ENCODE measurements around the gene GLB1L2. TPM values are rescaled to one million over a fixed set of nuclear protein-coding genes. Genes with fewer than 3 reads are reported as not detected.

GLB1L2 gene
- total RNA-seq, 4 donors from 2014 or later, result 7.1 to 13.1 (median 10.5) TPM

DNA sequence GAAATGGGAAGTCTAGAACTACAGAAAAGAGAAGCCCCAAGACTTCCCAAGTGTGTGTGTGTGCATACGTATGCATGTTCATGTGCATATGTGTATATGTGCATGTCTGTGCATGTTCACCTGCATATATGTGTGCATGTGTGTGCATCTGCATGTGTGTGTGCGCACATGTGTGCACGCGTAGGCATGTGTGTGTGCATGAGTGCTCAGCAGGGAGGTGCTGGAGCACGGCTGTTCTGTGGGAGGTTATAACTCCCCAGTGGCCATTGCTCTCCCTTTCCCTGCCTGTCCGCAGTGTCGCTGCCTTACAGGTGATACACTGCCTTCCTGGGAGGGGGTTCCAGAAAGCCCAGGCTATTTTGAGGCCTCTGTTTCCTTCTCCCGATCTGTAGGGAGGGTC lies 50.5 kb downstream of the GLB1L2 start:
- no peak overlapping the region for H3K27ac ChIP-seq (replicated peaks in 1 of 4)
- H3K9me3 ChIP-seq, result no peaks in the 10 kb centered on the region
- no peak for TF ChIP-seq EP300 (IDR thresholded peaks at IDR 0.05)
- H3K4me1 ChIP-seq, result no peaks in the 10 kb centered on the region
- intact Hi-C loops (cut with DNase I), result no loop called here
- 92% methylated on average over 8 of the region's 8 CpGs for WGBS
- peaks cover 0 to 44% (median 0%) of the 10 kb centered on the region in 4 donors for H3K27me3 ChIP-seq
- no peaks in the 10 kb centered on the region for H3K36me3 ChIP-seq
- H3K4me3 ChIP-seq, result no peak overlapping the region
- no peak for DNase-seq (ENCODE audit: extremely low spot score)

DNA sequence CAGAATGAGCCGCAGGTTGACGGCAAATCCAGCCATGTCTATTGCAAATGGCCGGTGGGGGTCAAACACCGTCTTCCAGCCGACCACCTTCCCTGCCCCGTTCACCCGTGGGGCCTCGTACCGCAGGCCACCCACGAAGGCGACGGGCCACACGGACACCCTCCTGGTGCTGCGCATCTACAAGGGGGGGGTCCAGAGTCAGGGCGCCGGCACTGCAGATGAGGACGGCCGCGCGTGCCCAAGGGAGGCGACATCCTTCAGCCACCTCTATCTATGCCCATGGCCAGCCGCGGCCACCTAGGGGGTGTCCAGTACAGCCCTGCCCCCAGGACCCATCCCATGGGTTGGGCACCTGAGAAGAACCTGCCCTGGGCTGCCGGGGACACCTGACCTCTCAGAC lies 51.0 kb downstream of the GLB1L2 start:
- Histone ChIP-seq H3K4me1 (no peaks in the 10 kb centered on the region), H3K27ac (replicated peaks in 1 of 4) (no peak overlapping the region), H3K36me3 (no peaks in the 10 kb centered on the region), H3K27me3 (peaks cover 0 to 50% (median 0%) of the 10 kb centered on the region in 4 donors), H3K9me3 (no peaks in the 10 kb centered on the region), H3K4me3 (no peak overlapping the region)
- intact Hi-C loops (cut with DNase I), result no loop called here
- TF ChIP-seq POLR2AphosphoS5 (IDR thresholded peaks at IDR 0.05) (no peak), POLR2A (IDR thresholded peaks at IDR 0.05; ENCODE audit: low read depth) (no peak)
- WGBS, result 95% methylated on average over 24 of the region's 24 CpGs
- DNase-seq (ENCODE audit: extremely low spot score), result no peak

DNA sequence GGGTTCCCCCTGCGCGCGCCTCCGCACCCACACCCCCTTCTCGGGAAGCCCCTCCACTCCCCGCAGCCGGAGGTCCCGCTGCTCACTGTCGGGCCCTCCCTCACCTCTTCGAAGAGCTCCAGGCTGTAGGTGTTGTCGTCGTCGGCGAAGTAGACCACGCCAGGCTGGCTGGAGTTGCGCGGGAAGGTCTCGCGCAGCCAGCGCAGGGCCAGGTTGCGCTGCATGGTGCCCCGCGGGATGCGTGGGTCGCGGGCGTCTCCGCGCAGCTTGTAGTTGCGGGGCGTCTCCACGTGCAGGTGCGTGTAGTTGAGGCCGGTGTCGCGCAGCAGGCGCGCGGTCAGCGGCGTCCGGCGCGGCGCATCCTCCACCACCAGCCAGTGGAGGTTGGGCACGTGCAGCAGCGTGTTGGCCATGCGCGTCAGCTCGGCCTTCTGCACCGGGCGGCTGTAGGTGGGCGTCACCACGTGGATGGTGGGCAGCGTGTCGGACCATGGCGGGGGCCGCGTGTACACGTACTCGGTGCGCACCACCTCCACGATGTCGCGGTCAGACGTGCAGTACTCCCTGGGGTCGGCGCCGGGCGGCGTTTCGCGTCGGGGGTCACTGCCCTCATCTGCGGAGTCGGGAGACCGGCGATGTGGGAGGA lies 51.9 kb downstream of the GLB1L2 start:
- intact Hi-C loops (cut with DNase I), result no loop called here
- H3K36me3 ChIP-seq, result no peaks in the 10 kb centered on the region
- H3K27ac ChIP-seq (replicated peaks in 1 of 4), result no peak overlapping the region
- H3K27me3 ChIP-seq, result peaks cover 0 to 57% (median 0%) of the 10 kb centered on the region in 4 donors
- H3K9me3 ChIP-seq, result no peaks in the 10 kb centered on the region
- WGBS, result 89% methylated on average over 58 of the region's 78 CpGs
- DNase-seq (ENCODE audit: extremely low spot score), result no peak
- no peak overlapping the region for H3K4me3 ChIP-seq
- TF ChIP-seq, protein P1, sequence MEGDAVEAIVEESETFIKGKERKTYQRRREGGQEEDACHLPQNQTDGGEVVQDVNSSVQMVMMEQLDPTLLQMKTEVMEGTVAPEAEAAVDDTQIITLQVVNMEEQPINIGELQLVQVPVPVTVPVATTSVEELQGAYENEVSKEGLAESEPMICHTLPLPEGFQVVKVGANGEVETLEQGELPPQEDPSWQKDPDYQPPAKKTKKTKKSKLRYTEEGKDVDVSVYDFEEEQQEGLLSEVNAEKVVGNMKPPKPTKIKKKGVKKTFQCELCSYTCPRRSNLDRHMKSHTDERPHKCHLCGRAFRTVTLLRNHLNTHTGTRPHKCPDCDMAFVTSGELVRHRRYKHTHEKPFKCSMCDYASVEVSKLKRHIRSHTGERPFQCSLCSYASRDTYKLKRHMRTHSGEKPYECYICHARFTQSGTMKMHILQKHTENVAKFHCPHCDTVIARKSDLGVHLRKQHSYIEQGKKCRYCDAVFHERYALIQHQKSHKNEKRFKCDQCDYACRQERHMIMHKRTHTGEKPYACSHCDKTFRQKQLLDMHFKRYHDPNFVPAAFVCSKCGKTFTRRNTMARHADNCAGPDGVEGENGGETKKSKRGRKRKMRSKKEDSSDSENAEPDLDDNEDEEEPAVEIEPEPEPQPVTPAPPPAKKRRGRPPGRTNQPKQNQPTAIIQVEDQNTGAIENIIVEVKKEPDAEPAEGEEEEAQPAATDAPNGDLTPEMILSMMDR (IDR thresholded peaks at IDR 0.05), result no peak
- TF ChIP-seq POLR2A (IDR thresholded peaks at IDR 0.05; ENCODE audit: low read depth), result no peak
- TF ChIP-seq POLR2AphosphoS5 (IDR thresholded peaks at IDR 0.05), result no peak
- no peak for TF ChIP-seq EP300 (IDR thresholded peaks at IDR 0.05)
- H3K4me1 ChIP-seq, result no peaks in the 10 kb centered on the region

DNA sequence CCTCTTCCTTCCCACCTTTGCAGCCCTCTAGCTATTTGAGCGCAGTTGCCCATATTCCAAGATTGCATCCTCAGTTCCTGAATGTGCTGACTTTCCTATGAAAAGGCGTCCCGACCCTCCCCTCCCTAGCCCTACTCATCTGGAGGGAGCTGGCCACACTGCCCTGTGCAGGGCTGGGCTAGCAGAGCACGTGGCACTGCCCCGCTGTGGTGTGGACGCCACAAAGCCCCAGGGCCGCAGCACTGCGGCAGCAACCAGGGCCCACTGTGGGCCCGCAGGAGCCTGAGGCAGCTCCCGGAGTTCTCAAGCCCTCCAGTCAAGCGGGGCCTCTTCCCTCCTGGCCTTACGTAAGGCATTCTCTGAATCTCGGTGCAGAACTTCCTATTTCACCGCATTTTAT lies 52.6 kb downstream of the GLB1L2 start:
- H3K36me3 ChIP-seq, result no peaks in the 10 kb centered on the region
- intact Hi-C loops (cut with DNase I), result no loop called here
- H3K4me1 ChIP-seq, result no peaks in the 10 kb centered on the region
- DNase-seq (ENCODE audit: extremely low spot score), result no peak
- WGBS, result 84% methylated on average over 9 of the region's 14 CpGs
- no peak for TF ChIP-seq POLR2A (IDR thresholded peaks at IDR 0.05; ENCODE audit: low read depth)
- no peak for TF ChIP-seq POLR2AphosphoS5 (IDR thresholded peaks at IDR 0.05)
- TF ChIP-seq EP300 (IDR thresholded peaks at IDR 0.05), result no peak
- TF ChIP-seq, protein P1 (IDR thresholded peaks at IDR 0.05), result no peak
- no peaks in the 10 kb centered on the region for H3K9me3 ChIP-seq
- H3K27ac ChIP-seq (replicated peaks in 1 of 4), result no peak overlapping the region
- H3K4me3 ChIP-seq, result no peak overlapping the region
- peaks cover 0 to 65% (median 0%) of the 10 kb centered on the region in 4 donors for H3K27me3 ChIP-seq

DNA sequence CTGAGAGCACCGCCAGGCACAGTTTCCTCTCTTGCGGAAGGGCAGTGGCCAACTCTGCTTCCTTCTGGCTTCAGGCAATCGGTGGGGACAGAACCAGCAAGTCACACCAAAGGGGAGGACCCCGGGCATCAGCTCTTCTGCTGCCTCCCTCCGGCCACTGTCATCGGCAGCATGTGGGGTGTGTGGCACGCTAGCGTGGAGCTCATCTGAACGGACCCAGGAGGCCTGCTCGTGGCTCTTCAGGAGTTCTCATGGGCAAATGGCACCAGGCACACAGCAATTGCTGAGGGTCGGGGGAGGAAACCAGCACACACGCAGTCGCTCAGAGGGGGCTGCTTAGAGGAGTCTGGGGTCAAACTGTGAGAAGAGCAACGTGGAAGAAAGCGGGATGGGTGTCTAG lies 53.4 kb downstream of the GLB1L2 start:
- TF ChIP-seq EP300 (IDR thresholded peaks at IDR 0.05), result no peak
- no peak overlapping the region for H3K4me3 ChIP-seq
- H3K27ac ChIP-seq (replicated peaks in 1 of 4), result no peak overlapping the region
- no peaks in the 10 kb centered on the region for H3K36me3 ChIP-seq
- H3K4me1 ChIP-seq, result no peaks in the 10 kb centered on the region
- DNase-seq (ENCODE audit: extremely low spot score), result no peak
- H3K9me3 ChIP-seq, result no peaks in the 10 kb centered on the region
- WGBS, result 86% methylated on average over 15 of the region's 15 CpGs
- peaks cover 0 to 72% (median 0%) of the 10 kb centered on the region in 4 donors for H3K27me3 ChIP-seq
- intact Hi-C loops (cut with DNase I), result no loop called here

DNA sequence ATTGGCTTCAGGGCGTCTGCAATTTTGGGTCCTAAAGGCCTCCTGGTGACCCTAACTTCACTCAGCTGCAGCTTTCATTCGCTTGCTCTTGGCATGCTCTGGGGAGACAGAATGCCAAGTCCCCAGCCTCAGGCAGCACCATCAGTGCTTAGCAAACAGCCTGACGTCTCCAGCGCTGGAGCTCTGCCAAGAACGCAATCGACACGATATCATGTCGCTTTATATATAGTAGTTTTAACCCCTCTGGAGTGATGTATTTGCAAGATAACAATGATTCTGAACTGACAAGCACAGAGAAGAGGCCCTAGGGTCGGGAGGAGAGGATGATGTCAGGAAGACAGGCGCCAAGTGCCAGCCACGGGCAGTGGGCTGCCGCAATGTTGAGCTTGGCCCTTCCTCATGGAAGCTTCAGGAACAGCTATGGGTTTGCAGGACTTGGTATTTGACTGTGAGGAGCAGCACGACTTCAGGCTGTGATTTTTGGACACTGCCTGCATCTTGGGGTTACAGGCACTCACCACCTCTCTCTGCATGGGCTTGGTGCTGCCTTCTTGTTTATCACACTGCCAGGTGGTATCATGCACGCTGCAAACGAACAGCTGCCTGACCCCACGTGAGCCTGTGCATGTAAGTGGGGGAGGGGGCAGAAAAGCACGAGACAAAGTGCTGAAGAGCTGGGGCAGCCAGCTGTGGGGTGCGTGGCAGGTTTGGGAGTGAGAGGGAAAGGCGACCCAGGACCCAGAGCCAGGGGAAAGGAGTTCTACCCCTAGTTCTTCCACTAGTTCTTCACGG lies 54.2 kb downstream of the GLB1L2 start:
- WGBS, result 38% methylated on average over 19 of the region's 20 CpGs
- Histone ChIP-seq H3K27ac (replicated peaks in 1 of 4) (no peak overlapping the region), H3K4me1 (no peaks in the 10 kb centered on the region), H3K27me3 (peaks cover 0 to 80% (median 0%) of the 10 kb centered on the region in 4 donors), H3K36me3 (no peaks in the 10 kb centered on the region), H3K4me3 (no peak overlapping the region), H3K9me3 (no peaks in the 10 kb centered on the region)
- intact Hi-C loops (cut with DNase I), result no loop called here
- TF ChIP-seq EP300 (IDR thresholded peaks at IDR 0.05), result no peak
- no peak for TF ChIP-seq POLR2A (IDR thresholded peaks at IDR 0.05; ENCODE audit: low read depth)
- no peak for TF ChIP-seq POLR2AphosphoS5 (IDR thresholded peaks at IDR 0.05)
- TF ChIP-seq, protein P1 (IDR thresholded peaks at IDR 0.05), result no peak
- DNase-seq (ENCODE audit: extremely low spot score), result no peak

Measured in esophagus muscularis mucosa (tissue), 4 donors.